Measurements from ENCODE around the gene SCML1. TPM values are rescaled to one million over a fixed set of nuclear protein-coding genes. Genes with fewer than 3 reads are reported as not detected.

The SCML1 gene
- polyA plus RNA-seq, 4 donors: 15.6 to 38.0 (median 22.3) TPM

DNA sequence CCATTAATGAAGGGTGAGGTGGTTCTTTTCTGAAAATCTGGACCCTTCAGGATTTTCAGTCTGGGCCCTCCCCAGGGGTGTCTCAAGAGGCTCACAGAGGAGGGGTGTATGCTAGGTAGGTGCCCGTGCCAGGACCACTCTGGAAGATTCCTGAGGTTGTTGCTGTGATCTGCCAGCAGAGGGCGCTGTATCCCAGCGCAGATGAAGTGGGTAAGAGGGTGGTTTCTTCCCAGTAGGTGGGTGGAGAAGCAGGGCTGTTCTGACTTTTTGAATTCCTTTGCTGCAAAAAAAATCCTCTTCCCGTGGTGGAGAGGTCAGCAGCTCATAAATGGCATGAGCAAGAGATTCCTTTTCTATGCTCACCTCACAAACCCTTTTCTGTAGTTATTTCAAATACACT is 51.1 kb downstream of the SCML1 start:
- peak in 1 of 4 donors; percentile 9 for DNase-seq (ENCODE audit: low read depth in 4 of 4, low spot score in 2 of 4)

DNA sequence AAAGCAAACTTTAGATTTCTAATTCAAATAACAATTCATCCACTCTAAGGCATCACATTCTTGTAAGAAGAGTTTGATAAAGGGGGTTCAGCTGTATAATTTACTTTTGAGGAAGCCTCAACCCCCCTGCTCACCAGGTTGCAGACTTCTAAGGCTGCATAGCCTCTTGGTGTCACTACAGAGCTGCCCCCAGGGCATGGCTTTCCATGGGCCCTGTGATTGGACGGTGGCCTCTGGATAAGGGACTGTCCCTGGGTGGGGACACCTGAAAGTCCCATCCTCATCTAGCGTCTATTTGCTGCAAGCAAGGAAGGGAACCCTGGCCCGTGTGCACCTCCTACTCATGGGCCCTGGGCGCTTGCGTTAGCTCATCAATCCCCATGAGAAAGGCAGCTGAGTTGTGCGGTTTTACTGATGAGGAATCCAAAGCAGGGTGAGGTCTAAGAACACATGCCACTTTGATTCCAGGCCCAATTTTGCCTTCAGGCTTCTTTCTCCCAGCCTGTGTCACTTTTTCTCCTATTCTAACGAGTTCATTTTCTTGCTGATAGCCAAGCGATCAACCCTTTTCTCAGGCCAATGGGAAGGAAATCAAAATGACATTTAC is 51.8 kb downstream of the SCML1 start:
- DNase-seq (ENCODE audit: low read depth in 4 of 4, low spot score in 2 of 4): no peak

GRCh38 chrX:17792826-17793225 is 55.5 kb downstream of the SCML1 start:
- DNase-seq (ENCODE audit: low read depth in 4 of 4, low spot score in 2 of 4): no peak

DNA sequence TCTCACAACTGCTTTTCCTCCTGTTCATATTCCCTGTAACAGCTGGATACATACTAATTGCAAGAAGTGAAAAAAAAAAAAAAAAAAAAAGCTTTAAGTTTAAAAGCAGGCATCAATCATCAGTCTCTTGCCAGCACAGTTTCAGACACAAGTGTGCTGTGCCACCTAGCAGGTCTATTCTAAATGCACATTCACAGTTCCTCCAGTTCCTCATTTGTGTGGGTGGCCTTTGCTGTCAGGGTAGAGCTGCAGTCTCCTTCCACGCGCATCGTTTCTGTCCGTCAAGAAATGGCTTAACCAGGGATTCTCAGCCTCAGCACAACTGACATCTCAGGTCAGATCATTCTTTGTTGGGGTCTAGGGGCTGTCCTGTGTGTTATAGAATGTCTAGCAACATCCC is 61.6 kb downstream of the SCML1 start:
- no peak for DNase-seq (ENCODE audit: low read depth in 4 of 4, low spot score in 2 of 4)

- no peak for DNase-seq (ENCODE audit: low read depth in 4 of 4, low spot score in 2 of 4)
Observed at GRCh38 chrX:17801431-17801830, 64.1 kb downstream of the SCML1 start.

DNA sequence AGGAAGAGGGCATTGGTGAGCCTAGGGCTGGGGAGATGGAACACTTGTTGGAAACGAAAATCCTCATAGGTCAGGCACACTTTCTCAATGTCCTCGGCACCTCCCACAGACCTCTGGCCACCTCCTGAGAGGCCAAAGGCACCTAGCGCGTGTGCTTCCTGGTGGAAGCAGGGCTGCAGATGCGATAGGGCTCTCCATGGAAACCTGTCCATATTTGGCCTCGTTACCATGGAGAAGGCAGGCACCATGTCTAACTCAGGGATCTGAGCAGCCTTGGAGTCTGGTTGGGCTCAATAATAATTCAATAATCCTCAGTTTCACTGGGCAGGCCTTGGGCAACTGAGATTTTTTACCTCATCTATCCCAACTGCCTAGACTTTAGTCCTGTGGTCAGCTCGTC is 65.5 kb downstream of the SCML1 start:
- no peak for DNase-seq (ENCODE audit: low read depth in 4 of 4, low spot score in 2 of 4)

DNA sequence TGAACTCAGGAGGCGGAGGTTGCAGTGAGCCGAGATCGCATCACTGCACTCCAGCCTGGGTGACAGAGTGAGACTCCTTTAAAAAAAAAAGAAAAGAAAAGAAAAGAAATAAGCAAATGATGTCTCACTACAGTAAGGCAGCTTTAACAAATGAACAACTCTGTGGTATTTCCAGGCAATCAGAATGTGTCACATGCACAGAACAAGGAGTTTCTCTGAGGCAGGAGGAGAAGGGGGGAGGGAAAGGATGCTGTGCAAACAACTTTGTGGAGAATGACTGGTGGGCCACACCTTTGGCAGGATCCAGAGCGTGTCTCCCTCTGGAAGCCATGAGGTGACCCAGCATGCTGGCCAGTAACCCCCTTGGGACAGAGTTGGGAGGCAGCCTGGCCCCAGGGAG is 66.2 kb downstream of the SCML1 start:
- no peak for DNase-seq (ENCODE audit: low read depth in 4 of 4, low spot score in 2 of 4)

Other genes starting within 250 kb of the SCML1 start
- gene RAI2, start 123.8 kb downstream of the SCML1 start, polyA plus RNA-seq (ENCODE audit: insufficient read length in 4 of 4): 10 to 100 TPM in 3 of 4 donors, 1 to 10 TPM in 1; 9.3 to 16.0 (median 12.2) TPM